KMS-11 (cell line): ENCODE results near the gene KIF6.
"Not testable (repeated sequence)": the region's sequence is repeated elsewhere in the genome, so short reads cannot be mapped to it uniquely, and the experiment has no call there.

Experiments used
- H2AFZ ChIP-seq: fragments of 200-600 bp; sonication (generic); 2 replicates; pipeline ENCODE4 v1.6.1; 2016; ENCODE audit warnings: antibody characterized with exemption, mixed run types, low read depth
- H3K27ac ChIP-seq: fragments of 200-600 bp; sonication (generic); 2 replicates; pipeline ENCODE4 v1.6.1; 2016; ENCODE audit warnings: mild to moderate bottlenecking, mixed run types
- H3K27me3 ChIP-seq: fragments of 200-600 bp; sonication (generic); 2 replicates; pipeline ENCODE4 v1.6.1; 2017; ENCODE audit warnings: mild to moderate bottlenecking, low read depth, mixed run types, moderate library complexity; ENCODE audit not compliant: insufficient read depth
- H3K36me3 ChIP-seq: fragments of 200-600 bp; sonication (generic); 2 replicates; pipeline ENCODE4 v1.6.1; 2017; ENCODE audit warnings: mild to moderate bottlenecking, mixed run types; ENCODE audit not compliant: insufficient read depth
- H3K4me1 ChIP-seq: fragments of 200-600 bp; sonication (generic); 2 replicates; pipeline ENCODE4 v1.6.1; 2016; ENCODE audit warnings: mild to moderate bottlenecking, low read depth, mixed run types; ENCODE audit not compliant: poor library complexity, severe bottlenecking
- H3K4me2 ChIP-seq: fragments of 200-600 bp; sonication (generic); 2 replicates; pipeline ENCODE4 v1.7.0; 2016; ENCODE audit warnings: mild to moderate bottlenecking, mixed run types
- H3K4me3 ChIP-seq: fragments of 200-600 bp; sonication (generic); IDR thresholded peaks from 2 replicates; pipeline ENCODE4 v1.6.1; 2017; ENCODE audit warnings: low read depth, low read length, mixed read lengths; ENCODE audit not compliant: insufficient read depth
- H3K79me2 ChIP-seq: fragments of 200-600 bp; sonication (generic); 2 replicates; pipeline ENCODE4 v1.6.1; 2016; ENCODE audit warnings: low read depth, mixed run types; ENCODE audit not compliant: insufficient read depth
- H3K9ac ChIP-seq: fragments of 200-600 bp; sonication (generic); 2 replicates; pipeline ENCODE4 v1.6.1; 2016; ENCODE audit warnings: mild to moderate bottlenecking, mixed run types
- H4K20me1 ChIP-seq: fragments of 200-600 bp; sonication (generic); 2 replicates; pipeline ENCODE4 v1.6.1; 2016; ENCODE audit warnings: mild to moderate bottlenecking, mixed run types; ENCODE audit not compliant: insufficient read depth
- CTCF ChIP-seq: fragments of 200-600 bp; sonication (generic); conservative IDR thresholded peaks from 2 replicates; pipeline ENCODE4 v1.6.1; 2017; ENCODE audit warnings: low read depth, mild to moderate bottlenecking, antibody characterized with exemption, low read length, moderate library complexity, mixed read lengths

Gene KIF6

GRCh38 chr6:39507331-39507998 lies 217.7 kb downstream of the KIF6 start:
- Histone ChIP-seq H2AFZ (no peak overlapping the region), H3K27ac (no peak overlapping the region), H3K27me3 (no peaks in the 10 kb centered on the region), H3K79me2 (no peaks in the 10 kb centered on the region), H3K9ac (no peak overlapping the region), H4K20me1 (no peaks in the 10 kb centered on the region), H3K36me3 (no peaks in the 10 kb centered on the region), H3K4me2 (no peak overlapping the region), H3K4me1 (no peaks in the 10 kb centered on the region), H3K4me3 (no peak overlapping the region)
- no peak for TF ChIP-seq CTCF

- H3K27ac ChIP-seq, H3K4me3 ChIP-seq, H3K79me2 ChIP-seq, H3K4me2 ChIP-seq, H3K36me3 ChIP-seq, H3K4me1 ChIP-seq, H2AFZ ChIP-seq, H3K9ac ChIP-seq, H3K27me3 ChIP-seq, H4K20me1 ChIP-seq: not testable (repeated sequence)
Observed at GRCh38 chr6:39502362-39502955, 222.7 kb downstream of the KIF6 start.

- H3K27me3 ChIP-seq = no peaks in the 10 kb centered on the region
- no peaks in the 10 kb centered on the region for H4K20me1 ChIP-seq
- no peak overlapping the region for H3K9ac ChIP-seq
- no peaks in the 10 kb centered on the region for H3K4me1 ChIP-seq
- no peak overlapping the region for H2AFZ ChIP-seq
- no peak overlapping the region for H3K4me2 ChIP-seq
- no peak overlapping the region for H3K27ac ChIP-seq
- no peaks in the 10 kb centered on the region for H3K79me2 ChIP-seq
- no peaks in the 10 kb centered on the region for H3K36me3 ChIP-seq
- no peak overlapping the region for H3K4me3 ChIP-seq
- no peak for TF ChIP-seq CTCF
Observed at GRCh38 chr6:39499053-39499452, 226.2 kb downstream of the KIF6 start.

DNA sequence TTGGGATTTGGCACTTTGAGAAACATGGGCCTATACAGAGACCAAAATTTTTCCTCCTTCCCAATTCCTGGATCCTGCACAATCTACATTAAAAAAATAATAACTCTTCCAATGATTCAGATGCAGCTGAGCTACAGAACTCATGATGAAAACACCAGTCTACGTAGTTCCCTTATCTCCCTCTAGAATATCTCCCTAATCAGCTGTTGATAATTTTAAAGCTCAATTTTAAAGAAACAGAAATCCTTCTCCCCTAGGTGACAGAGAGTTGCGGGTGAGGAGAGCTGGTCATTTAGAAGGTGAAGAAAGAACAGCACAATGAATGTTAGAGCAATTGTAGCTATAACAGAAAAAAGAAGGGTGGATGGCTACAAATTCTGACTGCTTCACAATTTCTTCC lies 227.1 kb downstream of the KIF6 start:
- Histone ChIP-seq H3K4me2 (no peak overlapping the region), H3K9ac (no peak overlapping the region), H2AFZ (no peak overlapping the region), H4K20me1 (no peaks in the 10 kb centered on the region), H3K4me1 (no peaks in the 10 kb centered on the region), H3K27ac (no peak overlapping the region), H3K79me2 (no peaks in the 10 kb centered on the region), H3K27me3 (no peaks in the 10 kb centered on the region), H3K36me3 (no peaks in the 10 kb centered on the region), H3K4me3 (no peak overlapping the region)
- no peak for TF ChIP-seq CTCF

GRCh38 chr6:39496915-39497314 lies 228.3 kb downstream of the KIF6 start:
- no peaks in the 10 kb centered on the region for H4K20me1 ChIP-seq
- H3K79me2 ChIP-seq = no peaks in the 10 kb centered on the region
- no peak overlapping the region for H3K4me3 ChIP-seq
- no peak for TF ChIP-seq CTCF
- no peaks in the 10 kb centered on the region for H3K27me3 ChIP-seq
- H3K36me3 ChIP-seq = no peaks in the 10 kb centered on the region
- H3K27ac ChIP-seq = no peak overlapping the region
- no peaks in the 10 kb centered on the region for H3K4me1 ChIP-seq
- no peak overlapping the region for H3K4me2 ChIP-seq
- H2AFZ ChIP-seq = no peak overlapping the region
- no peak overlapping the region for H3K9ac ChIP-seq
